Stromal cell of bone marrow (primary cell): ENCODE data around the gene NTRK2.

Experiments
- DNase-seq: peaks from one replicate; pipeline ENCODE4 v3.0.0-alpha.2; 2012; ENCODE audit warnings: low read depth

The NTRK2 gene

DNA sequence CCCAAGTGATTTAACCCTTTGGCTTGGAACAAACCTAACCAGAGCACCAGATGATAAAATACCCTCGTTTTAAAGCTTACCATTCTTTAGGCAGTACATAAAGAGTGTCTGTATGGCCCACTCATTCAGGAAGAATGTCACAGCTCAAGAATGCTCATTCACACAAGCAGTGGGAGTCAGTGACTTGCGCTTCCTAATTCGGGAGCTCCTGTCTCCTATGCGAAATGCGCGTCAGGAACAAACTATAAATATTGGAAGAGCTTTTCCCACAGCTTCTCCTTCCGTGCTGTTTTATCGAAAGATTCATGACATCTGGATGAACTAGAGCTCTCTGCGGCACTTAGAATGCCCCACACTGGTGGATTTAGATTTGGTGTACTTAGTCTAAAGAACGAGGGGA, 66.6 kb downstream of the NTRK2 start:
- DNase-seq, result no peak

DNA sequence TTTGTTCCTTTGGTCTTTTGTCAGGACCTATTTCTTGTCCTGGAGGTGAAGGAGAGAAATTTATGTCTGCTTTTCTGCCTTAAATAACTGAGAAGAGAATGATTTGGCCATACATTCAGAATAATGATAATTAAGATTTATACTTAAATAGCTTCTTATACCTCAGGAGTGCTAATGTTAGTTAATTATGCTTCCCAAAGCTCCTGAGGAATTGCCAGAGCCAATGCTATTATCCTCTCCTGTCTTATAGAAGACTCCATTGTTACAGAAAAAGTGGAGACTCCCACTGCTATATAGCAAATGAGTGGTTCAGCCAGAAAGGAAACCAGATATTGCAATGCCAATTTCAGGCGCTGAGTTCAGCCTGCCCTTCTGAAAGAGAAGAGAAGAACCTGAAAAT, 67.0 kb downstream of the NTRK2 start:
- no peak for DNase-seq

DNA sequence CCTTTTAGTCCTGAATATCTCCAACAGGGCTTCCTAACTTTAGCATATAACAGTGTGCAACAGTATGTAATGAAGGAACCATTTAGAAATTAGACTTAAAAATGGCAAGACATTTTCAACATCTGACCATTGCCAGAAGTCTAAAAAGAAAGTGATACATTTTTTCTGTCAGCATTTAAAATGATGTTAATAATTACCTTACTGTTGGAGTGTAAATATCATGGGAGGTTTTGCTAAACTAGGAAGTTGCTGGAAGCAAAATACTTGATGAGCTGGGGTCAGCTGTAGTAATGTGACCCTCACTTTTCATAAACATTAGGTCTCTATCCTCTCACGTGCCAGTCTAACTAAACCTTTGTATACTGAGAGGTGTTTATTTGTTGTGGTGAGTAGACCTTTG, 68.8 kb downstream of the NTRK2 start:
- DNase-seq, result no peak

DNA sequence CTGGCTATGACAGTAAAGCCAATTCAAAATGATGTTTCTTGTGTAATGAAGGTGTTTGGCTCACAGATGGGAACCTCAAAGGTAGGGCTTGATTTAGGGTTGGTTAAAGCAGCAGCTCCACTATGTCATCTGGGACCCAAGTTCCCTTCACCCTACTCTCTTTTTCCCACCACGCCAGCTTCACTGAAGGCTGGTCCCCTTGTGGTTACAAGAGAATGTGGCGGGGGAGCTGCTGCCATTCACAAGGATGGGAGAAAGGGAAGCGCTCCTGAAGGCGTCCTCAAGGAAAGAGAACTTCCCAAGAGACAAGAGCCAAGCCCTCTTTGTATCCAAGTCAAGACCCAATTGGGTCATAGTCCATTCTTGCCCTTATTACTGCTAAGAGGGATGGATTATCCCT, 72.7 kb downstream of the NTRK2 start:
- DNase-seq, result no peak

DNA sequence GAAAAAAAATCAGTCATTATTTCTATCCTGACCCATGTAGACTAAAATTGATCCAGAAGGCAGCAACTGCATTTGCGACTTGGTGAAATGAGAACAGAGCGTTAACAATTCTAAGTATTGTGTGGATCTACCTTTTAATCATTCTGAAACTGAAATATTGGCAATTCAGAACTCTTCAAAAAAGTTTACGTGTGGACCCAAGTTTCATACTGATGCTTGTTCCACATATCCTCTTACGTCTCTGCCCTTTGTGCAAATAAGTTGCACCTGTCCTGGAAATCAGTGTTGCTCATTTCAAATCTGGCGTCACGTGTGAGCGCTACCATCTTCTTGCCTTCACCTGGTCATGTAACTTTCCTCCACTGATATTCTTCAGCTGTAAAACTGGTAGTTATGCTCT, 74.7 kb downstream of the NTRK2 start:
- no peak for DNase-seq

DNA sequence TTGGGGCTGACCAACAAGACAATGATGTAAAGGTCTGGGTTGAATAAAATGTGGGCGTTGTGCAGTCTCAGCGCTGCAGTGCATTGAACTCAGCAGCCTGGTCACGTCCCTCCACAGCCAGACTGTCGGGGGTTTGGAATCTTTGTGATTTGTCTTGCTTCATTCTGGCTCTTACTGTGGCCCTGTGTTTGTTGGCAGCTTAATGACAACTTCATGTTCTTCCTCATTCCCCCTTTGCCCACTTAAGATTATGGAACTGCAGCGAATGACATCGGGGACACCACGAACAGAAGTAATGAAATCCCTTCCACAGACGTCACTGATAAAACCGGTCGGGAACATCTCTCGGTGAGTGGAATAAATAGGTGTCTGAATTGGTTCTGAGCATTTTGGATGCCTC, 75.2 kb downstream of the NTRK2 start:
- no peak for DNase-seq

DNA sequence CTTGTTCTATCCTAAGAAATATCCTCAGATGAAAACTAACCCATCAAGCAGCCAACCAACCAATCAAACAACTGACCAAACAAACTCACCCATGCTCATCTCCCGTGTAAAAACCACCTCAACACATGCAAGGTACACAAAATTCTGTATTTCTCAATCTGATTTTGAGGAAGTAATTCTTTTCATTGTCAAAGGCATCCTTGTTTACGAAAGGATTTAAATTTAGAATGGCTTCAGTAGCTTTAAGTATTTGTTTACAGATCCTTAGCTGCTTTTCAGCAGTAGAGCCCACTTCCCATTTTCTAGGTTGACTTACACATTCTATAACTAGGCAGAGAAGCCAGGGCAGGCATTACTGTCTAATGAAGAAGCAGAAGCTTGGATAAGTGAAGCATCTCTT, 78.6 kb downstream of the NTRK2 start:
- DNase-seq, result no peak

DNA sequence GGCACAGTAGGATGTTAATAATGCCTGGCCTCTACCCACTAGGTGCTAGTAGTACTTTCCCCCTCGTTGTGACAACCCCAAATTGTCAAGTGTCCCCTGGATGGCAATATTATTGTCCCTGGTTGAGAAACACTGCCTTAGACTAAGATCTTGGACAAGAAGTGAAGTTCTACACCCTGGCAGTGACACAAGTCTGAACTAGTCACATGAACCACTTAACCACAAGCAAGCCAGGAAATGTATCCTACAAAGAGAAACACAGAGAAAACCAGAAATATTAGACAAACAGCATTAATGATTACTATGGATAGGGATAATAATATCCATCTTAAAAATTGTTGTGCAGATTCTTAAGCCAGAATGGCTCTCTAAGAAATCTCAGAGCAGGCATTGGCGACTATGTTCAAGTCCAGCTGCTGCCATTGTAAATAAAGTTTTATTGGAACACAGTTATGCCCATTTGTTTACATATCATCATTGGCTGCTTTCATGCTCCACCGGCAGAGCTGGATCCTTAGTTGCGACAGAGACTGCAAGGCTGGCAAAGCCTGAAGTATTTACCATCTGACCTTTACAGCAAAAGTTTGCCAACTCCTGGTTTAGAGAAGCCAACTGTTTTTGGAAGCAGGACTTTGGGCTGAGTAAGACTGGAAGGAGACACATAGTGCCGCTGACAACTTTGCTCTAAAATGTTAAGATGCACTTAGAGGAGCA, 80.8 kb downstream of the NTRK2 start:
- DNase-seq, result peak; percentile 19

DNA sequence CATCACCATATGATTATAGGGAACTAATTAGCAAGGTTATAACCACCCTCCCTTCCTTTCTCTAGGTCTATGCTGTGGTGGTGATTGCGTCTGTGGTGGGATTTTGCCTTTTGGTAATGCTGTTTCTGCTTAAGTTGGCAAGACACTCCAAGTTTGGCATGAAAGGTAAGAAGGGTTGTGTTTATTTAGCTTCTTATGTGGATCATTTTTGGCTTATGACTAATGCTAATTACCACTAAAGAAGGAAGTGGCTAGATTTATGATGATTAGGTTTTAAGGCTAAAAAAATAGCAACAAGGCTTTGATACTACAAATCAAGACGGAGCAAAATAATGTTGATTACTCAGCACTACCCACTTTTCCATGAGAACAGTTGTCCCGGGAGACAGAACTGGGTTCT, 82.4 kb downstream of the NTRK2 start:
- no peak for DNase-seq

DNA sequence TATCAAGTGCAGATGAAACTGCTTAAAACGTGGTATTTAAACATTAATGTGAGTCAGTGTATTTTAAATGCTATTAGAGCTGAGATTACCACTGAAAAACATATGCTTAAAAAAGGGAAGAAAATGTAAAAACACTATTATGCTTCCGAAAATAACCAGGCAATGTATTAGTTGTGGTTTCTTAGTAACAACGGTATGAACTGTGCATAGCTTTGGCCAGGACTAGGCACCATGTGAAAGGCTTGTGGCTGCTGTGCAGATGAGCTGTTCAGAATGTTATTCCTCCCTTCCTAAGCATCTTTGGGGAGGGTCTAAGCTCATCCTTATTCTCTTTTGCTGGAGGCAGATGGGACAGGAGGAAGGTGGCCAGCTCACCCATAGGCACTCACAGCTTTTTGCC, 84.9 kb downstream of the NTRK2 start:
- peak; percentile 28 for DNase-seq

DNA sequence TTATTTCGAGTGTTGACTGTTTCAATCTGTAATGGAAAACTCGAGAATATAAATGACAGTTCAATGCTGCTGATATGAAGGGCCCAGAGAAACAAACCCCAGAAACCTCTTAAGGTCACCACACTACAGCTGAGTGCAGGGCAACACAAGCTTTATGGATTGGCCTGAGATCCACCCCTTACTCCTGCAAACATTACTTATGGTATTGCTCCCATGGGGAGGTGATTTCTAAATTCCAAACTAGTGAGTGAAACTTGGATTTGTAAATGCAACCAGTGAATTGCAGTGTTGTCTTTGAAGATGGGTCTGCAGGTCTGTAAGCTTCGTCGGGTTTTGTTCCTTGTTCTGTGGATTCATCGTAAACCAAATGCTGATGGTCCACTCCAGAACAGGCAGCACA, 85.4 kb downstream of the NTRK2 start:
- DNase-seq, result peak; percentile 37

DNA sequence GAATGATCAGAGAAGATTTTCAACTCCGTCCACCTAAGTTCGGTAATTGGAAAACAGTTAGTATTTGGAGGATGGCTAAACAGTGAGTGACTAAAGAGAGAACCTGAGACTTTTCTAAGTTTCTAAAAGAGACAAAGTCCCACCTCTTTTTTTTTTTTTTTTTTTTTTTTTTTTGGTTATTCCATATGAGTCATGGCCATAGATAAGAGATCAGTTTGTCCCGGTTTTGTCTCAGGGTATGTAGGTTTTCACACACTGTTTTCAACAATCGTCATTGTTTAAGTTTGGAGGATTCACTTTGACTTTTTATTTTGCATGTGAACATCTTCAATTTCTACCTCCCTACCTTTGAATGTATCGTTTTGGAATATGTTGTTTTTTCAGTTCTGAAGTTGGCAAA, 85.9 kb downstream of the NTRK2 start:
- no peak for DNase-seq

DNA sequence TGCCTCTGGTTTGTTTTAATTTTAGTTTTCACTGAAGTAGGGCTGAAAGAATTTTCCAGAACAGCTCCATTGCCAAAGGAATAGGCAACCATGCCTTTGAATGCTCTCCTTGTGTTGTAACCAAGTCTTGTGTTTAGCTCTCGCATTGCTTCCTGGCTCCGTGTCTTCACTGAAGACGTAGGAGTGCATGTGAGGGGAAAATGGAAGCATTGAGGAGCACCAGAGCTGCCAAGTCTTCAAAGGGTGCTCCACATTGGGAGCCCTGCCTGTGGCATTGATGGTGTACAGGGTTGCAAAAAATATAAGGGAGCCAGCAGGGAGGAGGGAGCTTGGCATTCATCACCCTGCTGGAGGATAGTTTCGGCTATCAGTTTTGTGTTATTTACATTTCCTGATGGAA, 86.6 kb downstream of the NTRK2 start:
- DNase-seq, result no peak

DNA sequence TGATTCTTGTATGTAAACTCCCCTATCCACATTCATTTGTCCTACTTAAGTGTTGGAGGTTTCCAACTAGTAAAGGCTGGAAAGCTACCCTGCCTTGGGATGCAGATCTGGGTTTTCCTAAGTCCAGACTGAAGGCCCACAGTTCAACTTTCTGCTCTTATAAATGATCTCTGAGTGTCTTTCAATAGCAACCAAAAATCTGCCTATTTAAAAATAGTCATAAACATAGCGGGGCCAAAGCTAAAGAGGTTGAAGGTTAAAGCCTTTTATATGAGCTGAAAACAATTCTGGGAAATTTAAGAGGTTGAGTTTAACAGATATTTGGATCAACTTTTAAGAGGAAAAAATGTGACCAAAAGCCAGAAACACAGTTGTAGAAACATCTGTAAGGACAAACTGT, 87.2 kb downstream of the NTRK2 start:
- DNase-seq, result no peak

DNA sequence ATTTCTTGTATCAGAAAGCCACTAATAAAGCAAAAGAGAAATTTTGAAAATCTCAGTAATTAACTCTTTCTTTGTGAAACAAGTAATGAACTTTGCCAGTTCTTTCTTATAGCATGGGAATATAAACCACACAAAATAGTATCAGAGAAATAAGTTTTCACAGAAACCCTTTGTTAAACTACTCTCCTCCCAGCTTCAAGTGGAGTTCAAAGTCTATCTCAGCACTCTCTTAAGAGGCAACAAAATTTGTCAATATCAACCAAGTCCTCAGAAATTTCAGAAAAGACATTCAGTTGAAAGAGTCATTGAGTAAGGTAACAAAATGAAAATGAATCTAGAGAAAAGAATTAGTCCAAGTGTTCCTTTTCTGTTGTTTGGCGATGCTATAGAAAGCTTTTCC, 89.3 kb downstream of the NTRK2 start:
- DNase-seq, result no peak

DNA sequence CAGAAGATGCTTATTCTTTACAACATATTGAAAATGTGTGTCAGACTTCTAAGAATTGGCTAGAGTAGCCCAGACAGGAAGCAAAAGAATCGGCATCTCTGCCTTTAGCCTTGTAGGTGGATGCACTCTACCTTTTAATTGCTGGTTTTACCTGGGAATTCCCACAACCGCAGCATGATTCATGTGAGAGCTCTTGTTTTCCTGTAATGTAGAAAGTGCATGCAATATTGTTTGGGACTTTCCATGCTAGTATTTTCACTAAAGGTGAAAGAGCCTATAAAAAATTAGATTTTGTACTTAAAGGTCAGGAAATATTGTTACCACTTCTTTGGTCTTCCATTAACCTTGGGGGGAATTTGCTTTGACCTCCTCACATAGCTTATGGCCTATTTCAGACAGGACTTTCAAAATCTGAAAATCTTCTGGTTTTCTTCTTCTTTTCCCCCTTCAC, 89.8 kb downstream of the NTRK2 start:
- DNase-seq, result no peak

DNA sequence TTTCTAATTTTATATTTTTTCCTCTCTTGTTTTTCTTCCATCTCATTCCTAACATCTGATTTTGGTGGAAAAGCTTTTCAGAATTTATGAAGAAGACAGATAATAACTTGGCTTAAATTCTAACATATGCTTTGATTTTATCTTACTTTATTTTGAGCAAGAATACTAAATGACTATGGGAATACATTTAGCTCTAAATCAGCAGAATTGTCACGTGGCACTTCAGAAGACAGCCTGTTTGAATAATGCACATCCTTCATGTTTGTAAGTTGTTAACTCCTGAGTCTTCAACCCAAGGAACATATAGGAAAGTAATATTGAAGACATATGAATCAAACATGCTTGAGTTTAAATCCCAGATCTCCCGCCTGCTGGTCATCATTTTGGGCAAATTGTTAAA, 90.3 kb downstream of the NTRK2 start:
- no peak for DNase-seq

DNA sequence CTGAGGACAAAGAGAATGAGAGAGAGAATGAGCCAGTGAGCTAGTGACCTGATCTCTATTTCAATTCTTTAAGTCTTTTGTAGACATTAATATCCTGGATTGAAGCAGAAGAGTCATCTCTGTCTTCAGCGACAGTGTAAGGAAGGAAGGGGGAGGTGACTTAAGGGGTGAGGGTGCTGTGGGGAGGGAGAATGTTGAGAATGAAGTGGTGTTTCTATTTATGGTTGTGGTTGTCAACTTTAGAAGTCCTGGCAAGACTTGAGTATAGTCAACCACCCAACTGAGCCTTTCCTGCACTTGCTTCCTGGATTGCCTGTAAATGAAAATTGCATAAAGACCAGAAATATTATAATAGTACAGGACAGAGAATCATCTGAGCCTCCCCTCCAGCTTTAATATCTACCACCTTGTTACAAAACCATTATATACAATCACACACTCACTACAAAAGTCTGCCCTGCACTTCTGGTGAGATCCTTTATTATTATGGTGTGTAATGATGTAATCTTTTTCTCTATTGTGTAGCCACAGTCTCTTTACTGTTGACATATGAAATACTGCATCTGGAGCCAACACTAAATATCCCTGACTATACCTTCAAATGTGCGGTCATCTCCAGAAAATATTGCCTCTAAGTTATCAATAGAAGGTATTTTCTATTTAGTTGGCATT, 91.7 kb downstream of the NTRK2 start:
- DNase-seq, result no peak

DNA sequence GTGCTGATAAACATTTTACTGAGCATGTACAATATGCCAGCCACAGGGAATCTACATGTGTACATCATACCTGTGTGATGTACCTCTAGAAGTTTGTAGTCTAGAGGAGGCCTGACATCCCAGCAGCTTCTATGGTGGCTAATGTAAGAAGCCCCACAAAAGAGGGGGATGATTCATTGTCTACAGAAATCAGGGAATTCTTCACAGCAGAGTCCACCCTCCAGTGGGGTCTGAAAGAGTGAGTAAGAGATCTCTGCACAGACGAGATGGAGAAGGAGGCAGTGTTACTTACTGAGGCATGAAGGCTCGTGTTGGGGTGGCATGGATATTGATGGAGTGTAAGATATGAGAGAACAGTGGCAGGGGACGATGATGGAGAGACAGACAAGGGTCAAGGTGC, 103.0 kb downstream of the NTRK2 start:
- DNase-seq, result no peak

DNA sequence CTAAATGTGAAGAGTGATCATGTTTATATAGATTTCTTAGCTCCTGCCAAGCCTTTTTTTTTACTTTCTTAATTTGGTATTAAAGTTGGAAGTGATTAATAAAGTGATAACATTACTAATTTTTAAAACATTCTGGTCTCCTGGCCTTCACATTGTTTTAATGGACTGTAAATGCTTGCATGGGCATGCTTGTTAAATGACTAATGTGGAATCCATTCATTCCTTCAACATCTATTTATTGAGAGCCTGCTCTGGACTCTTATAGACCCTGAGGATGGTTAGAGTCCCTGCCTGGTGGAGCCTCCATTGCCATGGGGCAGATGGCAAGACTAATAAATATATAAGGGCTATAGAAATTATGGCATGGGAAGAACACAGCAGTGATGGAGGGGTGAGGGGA, 103.5 kb downstream of the NTRK2 start:
- DNase-seq, result no peak

DNA sequence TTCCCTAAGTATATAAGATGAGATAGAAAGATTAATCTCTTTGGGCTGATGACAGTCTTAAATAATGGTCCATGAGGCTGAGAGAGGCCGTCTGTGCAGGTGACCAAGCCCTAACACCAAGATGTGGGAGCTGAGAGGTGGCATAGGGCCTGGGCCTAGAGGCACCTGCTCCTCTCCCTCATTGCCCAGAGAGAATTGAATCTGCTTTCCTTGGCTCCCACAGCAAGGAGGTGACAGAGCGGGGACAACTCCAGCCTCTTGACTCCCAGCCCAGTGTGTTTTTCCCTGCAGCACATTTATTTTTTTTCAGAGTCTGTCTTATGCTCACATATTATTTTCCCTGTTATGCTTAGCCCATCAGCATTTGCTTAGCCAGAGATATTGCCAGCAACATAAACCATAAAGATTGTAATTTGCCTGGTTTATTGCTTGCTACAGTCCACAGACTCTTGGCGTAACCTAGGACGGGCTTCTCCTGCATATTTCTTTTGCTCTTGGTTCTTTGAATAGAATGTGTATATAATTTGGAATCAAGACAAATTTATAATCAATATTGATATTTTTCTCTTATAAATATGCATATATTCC, 105.6 kb downstream of the NTRK2 start:
- DNase-seq, result no peak

DNA sequence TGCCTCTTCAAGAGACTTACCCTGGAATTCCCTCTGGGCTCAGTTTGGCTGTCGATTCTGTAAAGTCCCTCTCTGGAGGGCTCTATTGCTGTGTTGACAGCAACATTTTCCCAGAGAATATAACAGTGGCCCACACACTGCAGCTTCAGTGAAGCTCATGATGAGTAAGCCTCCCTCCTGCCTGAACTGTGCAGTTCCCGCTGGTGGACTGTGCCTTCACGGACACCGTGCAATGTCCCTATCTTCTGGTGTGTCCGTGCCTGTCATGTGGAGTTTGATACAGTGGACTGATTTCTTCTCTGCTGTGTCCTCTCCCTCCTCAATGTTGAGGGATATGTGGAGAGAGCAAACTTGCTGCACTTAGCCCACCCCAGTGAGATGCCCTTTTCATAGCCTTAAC, 109.0 kb downstream of the NTRK2 start:
- no peak for DNase-seq

DNA sequence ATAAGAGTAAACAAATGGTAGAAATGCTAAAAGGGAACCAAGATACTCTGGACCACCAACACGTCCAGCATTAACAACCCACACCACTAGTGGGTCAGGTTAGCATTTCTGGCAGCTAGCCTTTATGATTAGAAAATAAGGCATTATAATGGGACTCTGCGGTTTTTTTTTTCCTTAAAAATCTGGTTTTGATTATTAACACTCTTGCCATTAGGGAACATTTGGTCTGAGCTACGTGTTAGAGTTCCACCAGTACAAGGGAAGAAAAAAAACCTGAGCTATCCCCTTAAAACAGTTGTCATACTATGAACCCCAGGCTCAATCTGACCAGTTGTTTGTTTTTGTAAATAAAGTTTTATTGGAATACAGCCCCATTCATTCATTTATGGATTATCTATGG, 110.4 kb downstream of the NTRK2 start:
- DNase-seq, result no peak

DNA sequence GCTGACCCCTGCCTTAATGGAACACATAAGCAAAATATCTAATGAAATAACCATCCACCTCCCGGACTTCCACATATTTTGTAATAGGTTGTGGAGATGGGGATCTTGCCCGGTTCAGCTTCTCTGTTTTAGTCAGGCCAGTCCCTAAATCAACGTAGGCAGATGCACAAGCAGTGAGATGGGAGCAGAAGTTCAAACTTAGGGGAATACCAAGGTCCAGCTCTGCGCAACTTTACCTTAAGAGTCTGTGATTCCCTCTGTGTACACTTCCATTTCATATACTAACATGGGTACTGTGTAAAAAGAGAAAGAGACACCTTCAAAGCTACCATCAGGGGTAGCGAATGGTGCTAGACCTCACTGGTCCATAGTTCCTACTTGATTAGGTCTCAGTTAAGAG, 110.9 kb downstream of the NTRK2 start:
- DNase-seq, result no peak
